Transverse colon (tissue), 4 donors: Measurements from ENCODE around the gene CAPRIN1.

Experiments
- CTCF ChIP-seq, 5 experiments: fragments of 200-600 bp in 3 of 5; fragments of 450-650 bp in 2 of 5; sonication (generic) in 3 of 5; IDR thresholded peaks; 1 replicate in 2 of 5; 2 replicates in 3 of 5; pipeline ENCODE4 v1.5.1; 2016 to 2017; ENCODE audit warnings: antibody characterized with exemption in 5 of 5, inconsistent platforms in 3 of 5, mild to moderate bottlenecking in 2 of 5, moderate library complexity in 1 of 5
- EP300 ChIP-seq: sonication (generic); formaldehyde crosslinking; IDR thresholded peaks from one replicate; pipeline ENCODE4 v1.6.1; 2017; ENCODE audit warnings: antibody characterized with exemption, low read depth
- POLR2A ChIP-seq: fragments of 450-650 bp; IDR thresholded peaks from one replicate; pipeline ENCODE4 v1.6.1; 2016; ENCODE audit warnings: antibody characterized with exemption, mild to moderate bottlenecking, moderate library complexity
- POLR2AphosphoS5 ChIP-seq, 3 donors: sonication (generic); formaldehyde crosslinking; IDR thresholded peaks; one replicate each; pipeline ENCODE4 v1.6.1; 2016; ENCODE audit warnings: antibody characterized with exemption in 3 of 3

DNA sequence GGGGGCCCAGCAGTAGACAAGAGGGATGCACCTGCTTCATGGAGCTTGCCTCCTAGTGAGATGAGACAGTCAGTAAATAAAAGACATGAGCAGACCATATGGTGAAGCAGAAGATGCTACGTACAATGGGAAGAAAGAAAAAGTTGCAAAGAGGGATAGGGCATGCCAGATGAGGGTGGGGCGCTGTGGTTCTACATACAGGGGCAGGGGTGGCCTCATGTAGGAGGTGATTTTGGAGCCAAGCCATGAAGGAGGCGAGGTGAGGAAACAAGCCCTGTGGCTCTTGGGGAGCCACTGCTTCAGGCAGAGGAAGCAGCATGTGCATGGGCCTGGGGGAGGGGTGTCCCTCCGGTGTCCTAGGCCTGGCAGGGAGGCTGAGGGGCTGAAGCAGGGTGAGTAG lies 69.1 kb downstream of the CAPRIN1 start:
- no peak for TF ChIP-seq POLR2A
- TF ChIP-seq CTCF (IDR thresholded peaks at IDR 0.05): no peak
- no peak for TF ChIP-seq POLR2AphosphoS5 (IDR thresholded peaks at IDR 0.05)
- TF ChIP-seq EP300: no peak
